Trophoblast cell (in vitro differentiated cells and primary cell): ENCODE results near the gene TLE3.
A peak's percentile ranks its signal among the peaks of the same experiment; 100 is the strongest.

Source experiments
- DNase-seq, 2 donors: peaks; one replicate each; pipeline ENCODE4 v3.0.0-alpha.2; 2016
- H2AFZ ChIP-seq: 2 replicates; pipeline ENCODE4 v1.6.1; 2013; ENCODE audit warnings: low read length, moderate library complexity, mild to moderate bottlenecking; ENCODE audit not compliant: insufficient read depth, poor library complexity
- H2AK5ac ChIP-seq: 2 replicates; pipeline ENCODE4 v1.6.1; 2013; ENCODE audit warnings: mild to moderate bottlenecking, low read length
- H2BK120ac ChIP-seq: 2 replicates; pipeline ENCODE4 v1.6.1; 2013; ENCODE audit warnings: low read length, mild to moderate bottlenecking, moderate library complexity; ENCODE audit not compliant: insufficient read depth, poor library complexity
- H2BK12ac ChIP-seq: 2 replicates; pipeline ENCODE4 v1.6.1; 2013; ENCODE audit warnings: mild to moderate bottlenecking, low read length, moderate library complexity
- H2BK5ac ChIP-seq: 2 replicates; pipeline ENCODE4 v1.6.1; 2013; ENCODE audit warnings: low read length, low read depth, moderate library complexity, mild to moderate bottlenecking; ENCODE audit not compliant: poor library complexity
- H3K14ac ChIP-seq: 2 replicates; pipeline ENCODE4 v1.6.1; 2013; ENCODE audit warnings: mild to moderate bottlenecking, low read length
- H3K18ac ChIP-seq: 2 replicates; pipeline ENCODE4 v1.6.1; 2013; ENCODE audit warnings: mild to moderate bottlenecking, low read length
- H3K23ac ChIP-seq: 2 replicates; pipeline ENCODE4 v1.6.1; 2013; ENCODE audit warnings: low read length
- H3K27ac ChIP-seq: 2 replicates; pipeline ENCODE4 v1.5.1; 2013; ENCODE audit warnings: low read depth, mild to moderate bottlenecking, inconsistent platforms, low read length, moderate library complexity
- H3K27me3 ChIP-seq: 2 replicates; pipeline ENCODE4 v1.6.1; 2013; ENCODE audit warnings: inconsistent platforms, mild to moderate bottlenecking, low read length, moderate library complexity; ENCODE audit not compliant: insufficient read depth
- H3K36me3 ChIP-seq, 2 experiments: 1 replicate in 1 of 2; 2 replicates in 1 of 2; pipeline ENCODE4 v1.6.1; 2013; ENCODE audit warnings: low read length in 2 of 2, mild to moderate bottlenecking in 2 of 2, moderate library complexity in 1 of 2; ENCODE audit not compliant: insufficient read depth in 2 of 2, control insufficient read depth in 1 of 2
- H3K4ac ChIP-seq: 2 replicates; pipeline ENCODE4 v1.6.1; 2013; ENCODE audit warnings: low read depth, mild to moderate bottlenecking, low read length, moderate library complexity
- H3K4me1 ChIP-seq, 2 experiments: 1 replicate in 1 of 2; 2 replicates in 1 of 2; pipeline ENCODE4 v1.6.1; 2013; ENCODE audit warnings: low read length in 2 of 2, mild to moderate bottlenecking in 2 of 2, moderate library complexity in 1 of 2; ENCODE audit not compliant: insufficient read depth in 2 of 2, control insufficient read depth in 1 of 2
- H3K4me2 ChIP-seq: 2 replicates; pipeline ENCODE4 v1.6.1; 2013; ENCODE audit warnings: inconsistent platforms, mild to moderate bottlenecking, low read length, moderate library complexity
- H3K4me3 ChIP-seq: 2 replicates; pipeline ENCODE4 v1.5.1; 2013; ENCODE audit warnings: mild to moderate bottlenecking, low read depth, low read length, inconsistent platforms
- H3K79me1 ChIP-seq: one replicate; pipeline ENCODE4 v1.6.1; 2013; ENCODE audit warnings: low read length
- H3K79me2 ChIP-seq: 2 replicates; pipeline ENCODE4 v1.6.1; 2013; ENCODE audit warnings: low read length, mild to moderate bottlenecking; ENCODE audit not compliant: control insufficient read depth, insufficient read depth, poor library complexity
- H3K9ac ChIP-seq: 2 replicates; pipeline ENCODE4 v1.6.1; 2013; ENCODE audit warnings: mild to moderate bottlenecking, low read length
- H3K9me3 ChIP-seq: 2 replicates; pipeline ENCODE4 v1.6.1; 2013; ENCODE audit warnings: low read depth, mild to moderate bottlenecking, control low read depth, inconsistent platforms, low read length; ENCODE audit not compliant: insufficient read depth
- H4K12ac ChIP-seq: 2 replicates; pipeline ENCODE4 v1.6.1; 2013; ENCODE audit warnings: low read depth, mild to moderate bottlenecking, low read length, moderate library complexity
- H4K8ac ChIP-seq: 2 replicates; pipeline ENCODE4 v1.6.1; 2013; ENCODE audit warnings: low read depth, mild to moderate bottlenecking, low read length, moderate library complexity
- H4K91ac ChIP-seq: one replicate; pipeline ENCODE4 v1.6.1; 2013; ENCODE audit warnings: low read depth, mild to moderate bottlenecking, low read length, moderate library complexity
- whole genome bisulfite sequencing: extraction: QIAGEN DNeasy Blood & Tissue Kit; methylation state at CpG from one replicate; pipeline ENCODE4 v1.1.7; 2013; ENCODE audit warnings: missing lambda C conversion rate; ENCODE audit not compliant: insufficient read length, insufficient coverage; ENCODE audit errors: extremely low coverage; 5-methylcytosine and 5-hydroxymethylcytosine counted together

TLE3 gene

GRCh38 chr15:70091726-70092463, 5.8 kb downstream of the TLE3 start:
- H2AFZ ChIP-seq = no peak overlapping the region
- H2BK5ac ChIP-seq = no peak overlapping the region
- H3K9me3 ChIP-seq = no peaks in the 10 kb centered on the region
- no peak overlapping the region for H4K91ac ChIP-seq
- H3K36me3 ChIP-seq = peaks cover 14 to 37% of the 10 kb centered on the region in 2 experiments
- H3K9ac ChIP-seq = no peak overlapping the region
- WGBS = no CpG with 5 or more reads among the region's 12 CpGs
- H3K4me1 ChIP-seq = peaks cover 19 to 36% of the 10 kb centered on the region in 2 experiments
- no peak overlapping the region for H3K14ac ChIP-seq
- H3K79me1 ChIP-seq = peaks cover 20% of the 10 kb centered on the region
- H3K27me3 ChIP-seq = no peaks in the 10 kb centered on the region
- peaks cover 15% of the 10 kb centered on the region for H3K79me2 ChIP-seq
- no peak overlapping the region for H4K8ac ChIP-seq
- no peak overlapping the region for H2BK12ac ChIP-seq
- H2BK120ac ChIP-seq = no peak overlapping the region
- H3K27ac ChIP-seq = peak overlapping the region; percentile 7
- no peak overlapping the region for H4K12ac ChIP-seq
- H3K4me3 ChIP-seq = no peak overlapping the region
- peak overlapping the region; percentile 21 for H3K4ac ChIP-seq
- no peak overlapping the region for H3K18ac ChIP-seq
- DNase-seq = peak; percentile 83 to 88
- H3K23ac ChIP-seq = no peak overlapping the region
- no peak overlapping the region for H2AK5ac ChIP-seq
- H3K4me2 ChIP-seq = peak overlapping the region; percentile 43

GRCh38 chr15:70090436-70091296, 7.1 kb downstream of the TLE3 start:
- peaks cover 14 to 46% of the 10 kb centered on the region in 2 experiments for H3K36me3 ChIP-seq
- H3K4me1 ChIP-seq = peaks cover 19 to 36% of the 10 kb centered on the region in 2 experiments
- no peak overlapping the region for H2BK120ac ChIP-seq
- no peak overlapping the region for H4K12ac ChIP-seq
- no peak overlapping the region for H2AK5ac ChIP-seq
- no peak overlapping the region for H3K9ac ChIP-seq
- peak overlapping the region; percentile 34 for H3K4ac ChIP-seq
- no peak overlapping the region for H4K91ac ChIP-seq
- H3K27ac ChIP-seq = no peak overlapping the region
- no peak overlapping the region for H2BK12ac ChIP-seq
- no peaks in the 10 kb centered on the region for H3K9me3 ChIP-seq
- peaks cover 11% of the 10 kb centered on the region for H3K79me1 ChIP-seq
- H3K14ac ChIP-seq = no peak overlapping the region
- no peak overlapping the region for H2BK5ac ChIP-seq
- H2AFZ ChIP-seq = no peak overlapping the region
- H3K27me3 ChIP-seq = no peaks in the 10 kb centered on the region
- H3K4me3 ChIP-seq = no peak overlapping the region
- H3K23ac ChIP-seq = no peak overlapping the region
- no peak overlapping the region for H3K4me2 ChIP-seq
- no peak overlapping the region for H4K8ac ChIP-seq
- DNase-seq = no peak
- no CpG with 5 or more reads among the region's 8 CpGs for WGBS
- H3K18ac ChIP-seq = no peak overlapping the region
- H3K79me2 ChIP-seq = peaks cover 7% of the 10 kb centered on the region

- no peaks in the 10 kb centered on the region for H3K9me3 ChIP-seq
- H2BK12ac ChIP-seq = no peak overlapping the region
- no peak overlapping the region for H3K4me2 ChIP-seq
- H3K4me1 ChIP-seq = peaks cover 16 to 32% of the 10 kb centered on the region in 2 experiments
- no peak overlapping the region for H3K4me3 ChIP-seq
- no peak overlapping the region for H2AFZ ChIP-seq
- H3K36me3 ChIP-seq = peaks cover 14 to 53% of the 10 kb centered on the region in 2 experiments
- H4K91ac ChIP-seq = no peak overlapping the region
- H3K18ac ChIP-seq = no peak overlapping the region
- no peak overlapping the region for H2BK120ac ChIP-seq
- H3K27ac ChIP-seq = no peak overlapping the region
- peak overlapping the region; percentile 10 for H3K4ac ChIP-seq
- no CpG with 5 or more reads among the region's 6 CpGs for WGBS
- no peaks in the 10 kb centered on the region for H3K27me3 ChIP-seq
- no peak overlapping the region for H2AK5ac ChIP-seq
- peaks cover 1% of the 10 kb centered on the region for H3K79me2 ChIP-seq
- no peak overlapping the region for H4K12ac ChIP-seq
- no peak for DNase-seq
- no peak overlapping the region for H3K23ac ChIP-seq
- no peak overlapping the region for H2BK5ac ChIP-seq
- no peak overlapping the region for H3K14ac ChIP-seq
- peaks cover 5% of the 10 kb centered on the region for H3K79me1 ChIP-seq
- H3K9ac ChIP-seq = no peak overlapping the region
- H4K8ac ChIP-seq = no peak overlapping the region
Observed at GRCh38 chr15:70089692-70089971, 8.1 kb downstream of the TLE3 start.

GRCh38 chr15:70088887-70089691, 8.6 kb downstream of the TLE3 start:
- no peak overlapping the region for H2BK5ac ChIP-seq
- H4K12ac ChIP-seq = no peak overlapping the region
- H3K79me1 ChIP-seq = peaks cover 5% of the 10 kb centered on the region
- no peak overlapping the region for H2BK12ac ChIP-seq
- H3K27ac ChIP-seq = no peak overlapping the region
- no peaks in the 10 kb centered on the region for H3K9me3 ChIP-seq
- no peak overlapping the region for H3K4ac ChIP-seq
- H2AK5ac ChIP-seq = no peak overlapping the region
- no peaks in the 10 kb centered on the region for H3K27me3 ChIP-seq
- H3K18ac ChIP-seq = no peak overlapping the region
- H3K4me2 ChIP-seq = no peak overlapping the region
- H3K9ac ChIP-seq = peak overlapping the region; percentile 11
- H3K4me1 ChIP-seq = peaks cover 15 to 30% of the 10 kb centered on the region in 2 experiments
- peaks cover 17 to 59% of the 10 kb centered on the region in 2 experiments for H3K36me3 ChIP-seq
- H3K79me2 ChIP-seq = peaks cover 1% of the 10 kb centered on the region
- H3K4me3 ChIP-seq = no peak overlapping the region
- H4K91ac ChIP-seq = no peak overlapping the region
- no peak overlapping the region for H3K23ac ChIP-seq
- no peak overlapping the region for H2AFZ ChIP-seq
- WGBS = no CpG with 5 or more reads among the region's 23 CpGs
- H2BK120ac ChIP-seq = no peak overlapping the region
- no peak overlapping the region for H4K8ac ChIP-seq
- no peak for DNase-seq
- H3K14ac ChIP-seq = no peak overlapping the region
